A172 (cell line): ENCODE data around the gene ASXL3. TPM values are rescaled to one million over a fixed set of nuclear protein-coding genes. Genes with fewer than 3 reads are reported as not detected.

Experiments
- DNase-seq: peaks from one replicate; pipeline ENCODE4 v3.0.0-alpha.2; 2015; ENCODE audit warnings: low spot score
- total RNA-seq: library from RNA; depleted of rRNA; stranded (reverse); fragments of >200 nt; shearing (Covaris generic); gene quantifications from 2 replicates; pipeline ENCODE4 v1.2.3, GENCODE V29; 2014; rRNA removed

Gene ASXL3
- not detected in 2 replicates for total RNA-seq

- no peak for DNase-seq
Observed at GRCh38 chr18:33577685-33578517, at the start of gene ASXL3. ASXL3 (plus strand) TSS chr18:33578219; CDS start chr18:33578632, 413 bp downstream.

GRCh38 chr18:33532978-33533377 is 45.0 kb upstream of the ASXL3 start:
- DNase-seq, result no peak

GRCh38 chr18:33536904-33537303 is 41.1 kb upstream of the ASXL3 start:
- no peak for DNase-seq

- DNase-seq, result no peak
Observed at GRCh38 chr18:33538418-33539042, 39.5 kb upstream of the ASXL3 start.

GRCh38 chr18:33540392-33540791 is 37.6 kb upstream of the ASXL3 start:
- no peak for DNase-seq

GRCh38 chr18:33541316-33541715 is 36.7 kb upstream of the ASXL3 start:
- DNase-seq, result no peak

GRCh38 chr18:33556846-33557245 is 21.2 kb upstream of the ASXL3 start:
- DNase-seq, result no peak

- no peak for DNase-seq
Observed at GRCh38 chr18:33557706-33558105, 20.3 kb upstream of the ASXL3 start.

- DNase-seq, result no peak
Observed at GRCh38 chr18:33558529-33558928, 19.5 kb upstream of the ASXL3 start.

- DNase-seq, result peak; percentile 4
Observed at GRCh38 chr18:33560686-33561370, 17.2 kb upstream of the ASXL3 start.

- DNase-seq, result no peak
Observed at GRCh38 chr18:33562741-33563140, 15.3 kb upstream of the ASXL3 start.

GRCh38 chr18:33567705-33568104 is 10.3 kb upstream of the ASXL3 start:
- DNase-seq, result no peak

- no peak for DNase-seq
Observed at GRCh38 chr18:33571998-33572787, 5.8 kb upstream of the ASXL3 start.

GRCh38 chr18:33573193-33573592 is 4.8 kb upstream of the ASXL3 start:
- DNase-seq, result no peak

- no peak for DNase-seq
Observed at GRCh38 chr18:33575451-33575850, 2.6 kb upstream of the ASXL3 start.

GRCh38 chr18:33576999-33577646 is 896 bp upstream of the ASXL3 start:
- no peak for DNase-seq

- DNase-seq, result no peak
Observed at GRCh38 chr18:33578518-33579348, 714 bp downstream of the ASXL3 start.

- no peak for DNase-seq
Observed at GRCh38 chr18:33579349-33580215, 1.6 kb downstream of the ASXL3 start.

- no peak for DNase-seq
Observed at GRCh38 chr18:33580546-33580945, 2.5 kb downstream of the ASXL3 start.
